ENCODE data around the gene TXNDC11.

Gene TXNDC11

GRCh38 chr16:11748404-11749254 is 6.0 kb upstream of the TXNDC11 start:
- no peak for DNase-seq

- DNase-seq = no peak
These were observed 5.3 kb upstream of the TXNDC11 start for GRCh38 chr16:11747949-11748403.

GRCh38 chr16:11744075-11744470 is 1.4 kb upstream of the TXNDC11 start:
- DNase-seq = no peak

DNA sequence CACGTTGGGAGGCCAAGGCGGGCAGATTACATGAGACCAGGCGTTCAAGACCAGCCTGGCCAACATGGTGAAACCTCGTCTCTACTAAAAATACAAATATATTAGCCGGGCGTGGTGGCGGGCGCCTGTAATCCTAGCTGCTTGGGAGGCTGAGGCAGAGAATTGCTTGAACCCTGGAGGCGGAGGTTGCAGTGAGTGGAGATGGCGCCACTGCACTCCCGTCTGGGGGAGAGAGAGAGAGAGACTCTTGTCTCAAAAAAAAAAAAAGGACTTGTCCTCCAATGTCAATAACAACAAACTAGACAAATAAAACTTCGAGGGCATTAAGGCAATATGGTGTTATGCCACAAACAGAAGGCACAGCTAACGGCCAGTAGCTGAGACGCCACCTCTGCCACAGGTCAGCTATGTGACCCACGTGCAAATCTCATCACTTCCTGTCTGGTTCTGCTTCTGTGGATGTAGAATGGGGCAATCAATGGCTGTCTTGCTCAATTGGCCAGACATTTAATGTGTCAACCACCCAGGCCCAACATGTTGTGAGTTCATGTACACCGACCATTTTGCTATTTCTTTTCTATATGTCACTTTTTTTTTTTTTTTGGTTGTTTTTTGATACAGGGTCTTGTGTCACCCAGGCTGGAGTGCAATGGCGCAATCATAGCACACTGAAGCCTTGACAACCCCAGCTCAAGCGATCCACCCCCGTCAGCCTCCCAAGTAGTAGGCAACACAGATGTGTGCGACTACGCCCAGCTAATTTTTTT is 834 bp upstream of the TXNDC11 start:
- DNase-seq = peak; percentile 57

DNA sequence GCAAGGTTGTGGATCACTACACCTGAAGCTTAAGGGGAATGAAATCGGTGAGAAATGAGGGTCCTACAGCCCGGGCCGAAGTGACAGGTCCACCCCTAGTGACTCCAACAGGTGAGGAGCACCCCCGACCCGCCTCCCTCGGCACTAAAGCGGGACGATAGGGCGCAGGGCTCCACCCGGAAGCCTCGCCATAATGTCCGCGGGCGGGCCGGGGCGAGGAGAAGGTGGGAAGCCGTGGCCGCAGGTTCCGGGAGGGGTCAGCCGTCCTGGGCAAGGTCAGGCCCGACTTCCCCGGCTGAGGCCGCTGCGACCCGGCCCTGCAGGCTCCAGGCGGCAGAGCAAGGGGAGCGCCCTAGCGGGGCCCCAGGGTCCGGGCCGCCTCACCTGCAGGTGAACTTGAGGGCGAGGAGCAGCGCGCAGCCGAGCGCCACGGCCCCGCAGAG is 543 bp downstream of the TXNDC11 start:
- DNase-seq = peak; percentile 48

DNA sequence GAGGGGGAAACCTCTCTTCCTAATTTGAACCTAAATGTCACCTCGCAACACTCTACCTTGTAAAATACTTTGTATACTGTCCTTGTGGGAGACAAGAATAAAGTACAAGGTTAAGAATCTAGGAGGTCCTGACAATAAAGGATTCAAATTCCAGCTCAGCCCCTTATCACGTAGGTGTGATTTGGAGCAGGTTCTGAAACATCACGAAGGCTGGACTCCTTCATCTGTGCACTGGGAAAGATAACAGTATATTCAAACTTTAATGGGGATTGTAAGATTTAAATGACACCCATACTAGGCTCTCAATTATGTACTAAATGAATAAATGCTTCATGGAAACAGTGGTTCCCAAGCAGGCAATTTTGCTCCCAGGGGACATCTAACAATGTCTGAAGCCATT is 2.1 kb downstream of the TXNDC11 start:
- no peak for DNase-seq

- DNase-seq = no peak
These were observed 3.7 kb downstream of the TXNDC11 start for GRCh38 chr16:11738742-11739544.

DNA sequence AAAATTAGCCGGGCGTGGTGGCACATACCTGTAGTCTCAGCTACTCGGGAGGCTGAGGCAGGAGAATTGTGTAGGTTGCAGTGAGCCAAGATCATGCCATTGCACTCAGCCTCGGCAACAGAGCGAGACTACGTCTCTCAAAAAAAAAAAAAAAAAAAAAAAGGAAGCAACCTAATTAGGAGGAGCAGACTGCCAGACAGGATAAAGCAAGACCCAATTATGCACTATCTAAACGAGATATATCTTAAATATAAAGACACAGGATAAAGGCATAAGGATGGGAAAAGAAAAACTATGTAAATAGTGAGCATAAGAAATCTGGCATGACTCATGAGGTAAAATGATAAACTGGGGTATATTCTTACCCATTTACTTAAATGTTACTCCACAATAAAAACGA is 4.9 kb downstream of the TXNDC11 start:
- no peak for DNase-seq

DNA sequence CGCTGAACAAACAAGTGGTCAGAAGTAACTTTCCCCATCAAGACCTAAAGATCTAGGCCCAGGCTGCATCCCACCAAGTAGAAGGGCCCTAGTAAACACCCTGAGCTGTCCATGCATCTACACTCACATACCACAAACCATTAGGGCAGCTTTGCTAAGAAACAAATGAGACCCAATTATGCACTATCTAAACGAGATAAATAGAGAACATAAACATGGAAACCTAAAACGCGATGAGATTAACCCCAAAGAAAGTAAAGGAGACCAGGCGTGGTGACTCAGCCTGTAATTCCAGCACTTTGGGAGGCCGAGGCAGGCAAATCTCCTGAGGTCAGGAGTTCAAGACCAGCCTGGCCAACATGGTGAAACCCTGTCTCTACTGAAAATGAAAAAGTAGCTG is 5.8 kb downstream of the TXNDC11 start:
- DNase-seq = no peak

GRCh38 chr16:11735787-11736186 is 6.9 kb downstream of the TXNDC11 start:
- DNase-seq = no peak

- DNase-seq = no peak
These were observed 8.0 kb downstream of the TXNDC11 start for GRCh38 chr16:11734653-11735043.

DNA sequence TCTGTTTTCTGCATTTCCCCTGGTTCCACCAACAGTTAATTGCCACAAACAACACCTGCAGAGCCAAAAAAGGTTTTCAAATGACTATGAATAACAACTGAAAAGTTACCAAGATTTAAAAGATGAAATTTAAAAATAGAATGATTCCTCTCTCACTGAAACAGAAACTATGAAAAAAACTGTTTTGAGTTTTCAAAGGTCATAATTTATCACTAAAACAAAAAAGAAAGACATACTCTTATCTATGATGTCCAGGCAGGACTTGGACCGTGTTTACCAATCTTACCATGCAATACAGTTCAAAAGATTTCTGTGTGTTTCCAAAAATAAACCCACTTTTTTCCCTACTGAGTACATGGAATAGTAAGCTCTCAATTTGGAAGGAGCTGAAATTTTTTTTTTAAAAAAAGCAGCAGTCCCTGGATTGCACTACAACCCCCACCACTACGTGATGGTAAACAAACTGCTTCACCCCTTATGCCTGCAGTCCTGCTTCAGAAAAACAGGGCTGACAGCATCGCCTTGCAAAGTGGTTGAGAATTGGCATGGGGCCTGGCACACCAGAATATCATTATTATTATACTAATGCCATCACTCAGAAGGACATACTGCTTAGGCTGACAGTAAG is 8.5 kb downstream of the TXNDC11 start:
- no peak for DNase-seq

GRCh38 chr16:11731222-11731621 is 11.4 kb downstream of the TXNDC11 start:
- no peak for DNase-seq

DNA sequence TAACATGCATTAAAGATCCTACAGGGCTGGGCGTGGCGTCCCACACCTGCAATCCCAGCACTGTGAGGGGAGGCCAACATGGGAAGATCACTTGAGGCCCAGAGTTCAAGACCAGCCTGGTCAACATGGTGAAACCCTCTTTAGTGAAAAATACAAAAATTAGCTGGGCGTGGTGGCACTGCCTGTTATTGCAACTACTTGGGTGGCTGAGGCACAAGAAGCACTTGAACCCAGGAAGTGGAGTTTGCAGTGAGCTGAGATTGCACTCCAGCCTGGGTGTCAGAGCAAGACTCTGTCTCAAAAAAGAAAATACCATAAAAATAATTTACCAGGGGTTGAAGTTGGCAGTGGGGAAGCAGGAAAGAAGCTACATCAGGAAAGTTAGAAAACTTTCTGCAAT is 12.9 kb downstream of the TXNDC11 start:
- no peak for DNase-seq

DNA sequence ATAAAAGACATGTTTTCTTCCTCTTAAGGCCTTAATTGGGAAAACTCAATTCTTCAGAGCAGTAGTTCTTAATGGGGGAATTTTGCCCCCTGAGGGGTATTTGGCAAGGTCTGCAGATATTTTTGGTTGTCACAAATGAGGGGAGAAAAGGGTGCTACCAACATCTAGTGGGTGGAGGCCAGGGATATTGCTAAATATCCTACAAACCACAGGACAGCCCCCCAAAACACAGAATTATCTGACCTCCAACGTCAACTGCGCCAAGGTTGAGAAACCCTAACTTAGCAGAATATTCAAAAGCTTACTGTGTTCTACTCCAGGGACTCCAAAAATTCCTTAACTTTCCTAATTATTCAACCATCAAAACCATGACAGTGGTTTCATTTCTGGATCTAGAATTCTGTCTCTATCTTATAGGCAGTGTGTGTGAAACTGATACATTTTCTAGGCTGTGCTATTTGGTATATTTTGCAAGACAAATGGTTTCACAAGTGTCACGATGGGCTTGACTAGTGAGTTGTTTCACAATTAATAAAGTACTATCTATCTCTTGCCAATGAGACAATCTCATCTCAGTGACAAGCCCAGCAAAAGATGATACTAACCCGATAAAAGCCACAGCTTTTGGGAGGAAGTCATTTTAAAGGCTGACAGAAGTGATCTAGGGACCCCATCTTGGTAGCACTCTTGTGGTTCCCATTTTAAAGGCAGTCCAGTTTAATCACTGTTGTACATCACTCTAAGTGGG is 14.7 kb downstream of the TXNDC11 start:
- DNase-seq = no peak

DNA sequence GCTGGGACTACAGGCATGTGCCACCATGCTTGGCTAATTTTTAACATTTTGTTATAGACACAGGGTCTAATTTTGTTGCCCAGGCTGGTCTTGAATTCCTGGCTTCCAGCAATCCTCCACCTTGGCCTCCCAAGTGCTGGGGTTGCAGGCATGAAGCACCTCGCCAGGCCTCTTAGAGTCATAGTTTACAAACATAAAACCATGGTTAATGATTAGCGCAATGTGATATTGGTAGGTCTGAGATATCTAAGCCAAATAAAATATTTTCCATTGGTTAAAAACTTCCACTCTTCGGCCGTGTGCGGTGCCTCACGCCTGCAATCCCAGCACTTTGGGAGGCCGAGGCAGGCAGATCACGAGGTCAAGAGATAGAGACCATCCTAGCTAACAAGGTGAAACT is 16.6 kb downstream of the TXNDC11 start:
- no peak for DNase-seq

DNA sequence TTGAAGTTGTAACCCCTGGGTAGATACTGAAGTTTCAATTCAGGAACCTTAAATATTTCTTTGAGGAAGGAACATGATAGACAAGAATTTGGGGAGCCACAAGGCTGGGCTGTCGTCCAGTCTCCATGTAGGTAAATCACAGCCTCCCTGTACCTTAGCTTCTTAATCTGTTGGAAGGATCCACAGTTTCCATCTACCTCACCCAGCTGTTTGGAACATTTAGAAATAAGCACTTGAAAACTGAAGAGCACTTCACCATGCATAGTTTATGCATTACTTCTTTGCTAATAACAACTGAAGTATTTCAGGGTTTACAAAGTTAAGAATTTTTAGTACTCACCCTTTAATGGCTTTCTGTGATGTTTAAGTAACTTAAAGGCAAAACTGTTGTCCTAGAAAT is 17.2 kb downstream of the TXNDC11 start:
- no peak for DNase-seq

- no peak for DNase-seq
These were observed 20.2 kb downstream of the TXNDC11 start for GRCh38 chr16:11722468-11722808.

DNA sequence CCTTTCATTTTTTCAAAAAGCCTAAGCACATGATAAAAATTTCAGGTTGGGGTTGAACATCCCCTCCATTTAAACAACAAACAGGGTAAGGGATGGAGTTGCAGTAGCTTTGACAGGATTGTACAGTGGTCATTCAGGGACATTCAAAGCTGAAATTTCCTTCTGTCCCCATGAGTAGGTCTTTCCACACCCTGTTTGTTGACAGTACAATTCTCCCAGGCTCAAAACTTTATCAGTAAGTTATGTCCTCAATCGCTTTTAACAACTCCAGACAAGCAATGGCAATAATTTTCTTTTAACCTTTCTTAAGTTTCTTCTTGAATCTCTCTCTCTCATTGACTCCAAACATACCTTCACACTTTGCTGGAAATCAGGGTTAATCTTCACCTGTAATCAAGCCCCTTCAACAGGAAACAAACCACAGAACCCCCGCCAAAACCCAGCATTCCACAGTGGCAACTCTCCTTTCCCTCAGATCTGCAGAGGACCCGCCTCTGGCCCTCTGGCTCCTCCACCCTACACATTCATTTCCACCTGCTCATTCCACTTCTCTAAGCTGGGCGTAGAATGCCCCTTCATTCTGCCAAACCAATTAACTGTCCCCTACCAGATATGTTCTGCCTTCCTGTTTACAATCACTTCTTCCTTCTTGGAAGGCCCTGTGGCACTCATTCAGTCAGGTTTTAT is 20.7 kb downstream of the TXNDC11 start:
- DNase-seq = no peak

DNA sequence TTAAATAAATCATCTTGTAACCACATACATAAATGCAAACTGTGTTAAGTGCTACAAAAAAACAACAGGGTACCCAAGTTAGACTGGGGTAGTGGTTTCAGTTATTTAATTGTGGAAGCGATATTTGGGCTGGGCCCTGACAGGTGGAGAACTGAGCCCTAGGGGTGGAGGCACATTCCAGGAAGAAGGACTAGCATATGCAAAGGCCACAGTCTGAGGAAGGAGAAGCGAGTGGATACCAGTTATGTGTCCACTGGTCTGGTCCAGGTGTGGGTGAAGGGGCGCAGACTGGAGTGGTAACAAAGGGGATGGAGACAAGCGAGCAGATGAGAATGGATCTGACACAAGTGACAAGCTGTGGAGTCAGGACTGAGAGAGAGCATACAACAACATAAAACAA is 22.9 kb downstream of the TXNDC11 start:
- DNase-seq = no peak

DNA sequence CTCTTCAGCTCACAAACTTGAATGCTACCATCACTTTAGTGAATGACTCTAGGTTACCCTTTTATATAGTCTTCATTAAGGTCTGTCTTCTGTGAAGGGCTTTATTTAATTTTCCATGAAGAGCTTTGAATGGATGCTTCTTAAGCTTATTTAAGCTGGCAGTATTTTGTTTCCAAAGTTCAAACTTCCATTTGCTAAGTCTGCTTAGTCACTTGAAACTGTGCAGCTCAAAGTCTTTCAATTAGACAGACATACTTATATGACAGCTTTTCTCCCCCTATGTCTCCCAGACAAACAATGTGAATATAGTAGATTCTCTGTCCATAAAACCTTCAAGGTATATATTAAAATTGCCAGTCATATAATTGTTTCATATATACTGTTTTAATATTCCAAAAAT is 23.5 kb downstream of the TXNDC11 start:
- DNase-seq = no peak

GRCh38 chr16:11717811-11718210 is 24.8 kb downstream of the TXNDC11 start:
- no peak for DNase-seq

Measured in CD4-positive, alpha-beta T cell treated with Interleukin-12 subunit alpha and Interleukin-12 subunit beta, for 1 hour (primary cell).